ENCODE results near the gene ELF1.

ELF1 gene

DNA sequence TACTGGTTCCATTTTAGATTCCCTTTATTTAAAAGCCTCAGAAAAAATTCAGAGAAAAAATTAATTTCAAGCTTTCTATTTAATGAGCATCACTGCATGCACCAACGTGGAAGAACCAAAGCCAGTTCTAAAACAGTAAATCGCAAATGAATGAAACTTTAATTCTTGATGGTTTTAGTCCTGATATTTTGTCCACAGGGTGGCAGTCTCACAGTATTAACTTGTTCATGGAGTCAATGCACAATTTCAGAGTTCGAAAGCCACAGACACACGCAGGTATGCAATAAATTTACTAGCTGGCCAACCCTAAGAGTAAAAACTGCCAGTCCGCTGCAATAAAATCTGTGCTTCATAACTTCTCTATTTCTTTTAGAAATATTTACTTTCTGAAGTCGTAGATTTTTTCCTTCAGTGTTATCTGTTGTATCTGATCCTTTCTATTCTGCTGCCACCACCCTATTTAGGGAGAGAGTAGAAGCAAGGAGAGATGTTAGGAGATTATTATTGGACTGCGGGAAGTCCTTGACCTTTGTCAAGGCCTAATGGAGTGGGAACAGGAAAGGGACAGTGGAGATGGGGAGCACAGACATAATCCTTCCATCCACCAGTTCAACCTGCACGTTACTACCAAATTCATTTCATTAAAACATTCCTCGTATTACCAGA is 35.2 kb upstream of the ELF1 start:
- no peak for TF ChIP-seq EZH2phosphoT487 (conservative IDR thresholded peaks at IDR 0.05; ENCODE audit: low read length)
- TF ChIP-seq, protein P1, sequence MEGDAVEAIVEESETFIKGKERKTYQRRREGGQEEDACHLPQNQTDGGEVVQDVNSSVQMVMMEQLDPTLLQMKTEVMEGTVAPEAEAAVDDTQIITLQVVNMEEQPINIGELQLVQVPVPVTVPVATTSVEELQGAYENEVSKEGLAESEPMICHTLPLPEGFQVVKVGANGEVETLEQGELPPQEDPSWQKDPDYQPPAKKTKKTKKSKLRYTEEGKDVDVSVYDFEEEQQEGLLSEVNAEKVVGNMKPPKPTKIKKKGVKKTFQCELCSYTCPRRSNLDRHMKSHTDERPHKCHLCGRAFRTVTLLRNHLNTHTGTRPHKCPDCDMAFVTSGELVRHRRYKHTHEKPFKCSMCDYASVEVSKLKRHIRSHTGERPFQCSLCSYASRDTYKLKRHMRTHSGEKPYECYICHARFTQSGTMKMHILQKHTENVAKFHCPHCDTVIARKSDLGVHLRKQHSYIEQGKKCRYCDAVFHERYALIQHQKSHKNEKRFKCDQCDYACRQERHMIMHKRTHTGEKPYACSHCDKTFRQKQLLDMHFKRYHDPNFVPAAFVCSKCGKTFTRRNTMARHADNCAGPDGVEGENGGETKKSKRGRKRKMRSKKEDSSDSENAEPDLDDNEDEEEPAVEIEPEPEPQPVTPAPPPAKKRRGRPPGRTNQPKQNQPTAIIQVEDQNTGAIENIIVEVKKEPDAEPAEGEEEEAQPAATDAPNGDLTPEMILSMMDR (IDR thresholded peaks at IDR 0.05; ENCODE audit: insufficient read depth, low read length, poor library complexity, severe bottlenecking): peak; percentile 53
- 0 out of 2 replicates have a peak, but pooled peaks cover 6% of the 10 kb centered on the region for H3K36me3 ChIP-seq (ENCODE audit: low read length)
- peak overlapping the region; percentile 31 for H3K9ac ChIP-seq (ENCODE audit: low read length)
- H3K4me2 ChIP-seq (ENCODE audit: low read depth, low read length, poor library complexity, severe bottlenecking): peak overlapping the region; percentile 96
- H3F3A ChIP-seq (ENCODE audit: insufficient read depth): peaks cover 16% of the 10 kb centered on the region
- H3K4me3 ChIP-seq (ENCODE audit: insufficient read depth, low read length, poor library complexity, severe bottlenecking): peak overlapping the region; percentile 31
- no peaks in the 10 kb centered on the region for H3K9me3 ChIP-seq (ENCODE audit: insufficient read depth, low read length)
- no peaks in the 10 kb centered on the region for H4K20me1 ChIP-seq (ENCODE audit: low read depth, low read length)
- H2AFZ ChIP-seq (ENCODE audit: low read depth, low read length, severe bottlenecking): no peak overlapping the region
- H3K9me2 ChIP-seq (replicated peaks; ENCODE audit: insufficient read depth, low read length): no peaks in the 10 kb centered on the region
- no peaks in the 10 kb centered on the region for H3K27me3 ChIP-seq (ENCODE audit: low read length)
- peak overlapping the region; percentile 95 for H3K27ac ChIP-seq (ENCODE audit: low read depth, low read length)
- H3K79me2 ChIP-seq (ENCODE audit: insufficient read depth, low read length): peaks cover 100% of the 10 kb centered on the region

DNA sequence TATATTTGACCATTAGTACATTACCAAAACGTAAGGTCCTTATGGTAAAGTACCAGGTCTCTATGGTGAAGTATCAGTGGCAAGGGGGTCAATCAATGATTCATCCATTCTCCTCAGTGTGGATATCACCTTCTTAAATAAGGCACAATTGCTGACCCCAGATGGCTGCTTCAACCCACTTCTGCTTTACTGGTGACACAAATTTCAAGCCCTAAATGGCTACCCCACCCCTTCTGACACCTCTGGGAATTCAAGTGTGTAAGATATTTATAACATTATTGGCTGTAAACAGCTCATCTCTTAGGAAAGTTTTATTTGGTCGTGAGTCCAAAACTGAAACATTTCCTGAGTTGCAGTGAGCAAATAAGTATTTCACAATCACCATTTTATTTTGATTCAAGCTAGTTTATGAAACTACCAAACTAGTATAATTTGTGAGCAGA is 34.3 kb upstream of the ELF1 start:
- H3K27me3 ChIP-seq (ENCODE audit: low read length): no peaks in the 10 kb centered on the region
- H4K20me1 ChIP-seq (ENCODE audit: low read depth, low read length): no peaks in the 10 kb centered on the region

DNA sequence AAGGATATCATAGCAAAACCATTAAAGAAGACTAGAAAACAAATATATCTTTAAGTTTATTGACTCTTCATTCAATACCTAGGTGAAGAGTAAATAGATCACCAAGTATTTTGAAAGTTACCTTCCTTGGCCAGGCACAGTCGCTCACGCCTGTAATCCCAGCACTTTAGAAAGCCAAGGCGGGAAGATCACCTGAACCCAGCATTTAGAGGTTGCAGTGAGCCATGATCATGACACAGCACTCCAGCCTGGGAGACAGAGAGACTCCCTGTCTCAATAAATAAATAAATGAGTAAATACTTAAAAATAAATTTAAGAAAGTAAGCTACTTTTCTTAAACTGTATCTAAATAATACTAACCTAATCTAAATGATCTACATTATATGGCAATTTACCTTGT is 33.3 kb upstream of the ELF1 start:
- Histone ChIP-seq H3K36me3 (ENCODE audit: low read length) (peaks cover 12% of the 10 kb centered on the region), H3K27ac (ENCODE audit: low read depth, low read length) (no peak overlapping the region), H4K20me1 (ENCODE audit: low read depth, low read length) (no peaks in the 10 kb centered on the region), H3K4me3 (ENCODE audit: insufficient read depth, low read length, poor library complexity, severe bottlenecking) (no peak overlapping the region), H3F3A (ENCODE audit: insufficient read depth) (peaks cover 6% of the 10 kb centered on the region), H3K27me3 (ENCODE audit: low read length) (no peaks in the 10 kb centered on the region), H3K4me2 (ENCODE audit: low read depth, low read length, poor library complexity, severe bottlenecking) (no peak overlapping the region), H3K9me3 (ENCODE audit: insufficient read depth, low read length) (peaks cover 5% of the 10 kb centered on the region; the same call in 1 of the 2 replicates), H3K9ac (ENCODE audit: low read length) (no peak overlapping the region), H2AFZ (ENCODE audit: low read depth, low read length, severe bottlenecking) (no peak overlapping the region), H3K79me2 (ENCODE audit: insufficient read depth, low read length) (peaks cover 96% of the 10 kb centered on the region), H3K9me2 (replicated peaks; ENCODE audit: insufficient read depth, low read length) (no peaks in the 10 kb centered on the region)
- TF ChIP-seq EZH2phosphoT487 (conservative IDR thresholded peaks at IDR 0.05; ENCODE audit: low read length): no peak
- TF ChIP-seq, protein P1 (IDR thresholded peaks at IDR 0.05; ENCODE audit: insufficient read depth, low read length, poor library complexity, severe bottlenecking): no peak

More for the DNA sequence above, 34.3 kb upstream of the ELF1 start:
- peak overlapping the region; percentile 31; the same call in 1 of the 2 replicates for H3K9ac ChIP-seq (ENCODE audit: low read length)
- H3K36me3 ChIP-seq (ENCODE audit: low read length): peaks cover 12% of the 10 kb centered on the region
- H3K27ac ChIP-seq (ENCODE audit: low read depth, low read length): peak overlapping the region; percentile 41; the same call in 1 of the 2 replicates
- TF ChIP-seq EZH2phosphoT487 (conservative IDR thresholded peaks at IDR 0.05; ENCODE audit: low read length): no peak
- TF ChIP-seq, protein P1 (IDR thresholded peaks at IDR 0.05; ENCODE audit: insufficient read depth, low read length, poor library complexity, severe bottlenecking): no peak
- H3K79me2 ChIP-seq (ENCODE audit: insufficient read depth, low read length): peaks cover 100% of the 10 kb centered on the region
- peaks cover 10% of the 10 kb centered on the region for H3F3A ChIP-seq (ENCODE audit: insufficient read depth)
- H2AFZ ChIP-seq (ENCODE audit: low read depth, low read length, severe bottlenecking): no peak overlapping the region
- peaks cover 5% of the 10 kb centered on the region; the same call in 1 of the 2 replicates for H3K9me3 ChIP-seq (ENCODE audit: insufficient read depth, low read length)
- H3K9me2 ChIP-seq (replicated peaks; ENCODE audit: insufficient read depth, low read length): no peaks in the 10 kb centered on the region
- H3K4me2 ChIP-seq (ENCODE audit: low read depth, low read length, poor library complexity, severe bottlenecking): peak overlapping the region; percentile 96
- peak overlapping the region; percentile 31 for H3K4me3 ChIP-seq (ENCODE audit: insufficient read depth, low read length, poor library complexity, severe bottlenecking)

Measured in SU-DHL-6 (cell line).